GM12872 (cell line): ENCODE data around the gene HEPACAM2.

Experiments
- TF ChIP-seq, protein P1 (sequence below): IDR thresholded peaks from 3 replicates; pipeline ENCODE4 v1.5.1; 2011; ENCODE audit warnings: low read depth, mild to moderate bottlenecking, low read length, moderate library complexity; ENCODE audit not compliant: insufficient read depth

Gene HEPACAM2

DNA sequence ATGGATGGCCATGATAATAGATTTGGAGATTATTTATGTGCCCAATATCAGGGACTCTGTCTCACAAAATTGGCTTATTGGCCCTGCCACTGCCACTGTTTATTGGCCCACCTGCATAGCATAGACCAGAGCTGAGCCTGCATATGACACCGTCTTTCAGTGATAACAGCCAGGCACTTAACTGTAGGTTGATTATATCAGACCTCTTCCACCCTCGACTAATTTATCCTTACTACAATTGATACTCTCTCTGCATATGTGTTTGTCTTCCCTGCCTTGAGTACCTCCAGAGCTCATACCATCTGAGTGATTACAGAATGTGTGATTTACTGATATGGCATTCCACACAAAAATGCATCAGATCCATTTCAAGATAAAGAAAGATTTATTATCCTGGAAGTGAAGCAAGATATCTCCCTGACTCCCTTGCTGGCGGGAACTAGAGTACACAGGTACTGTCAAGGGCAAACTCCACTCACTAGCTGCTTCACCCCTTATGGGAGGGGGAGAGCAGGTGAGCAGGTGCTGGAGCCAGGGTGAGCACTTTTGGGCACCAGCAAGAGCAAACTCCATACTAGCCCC, 65.0 kb downstream of the HEPACAM2 start:
- TF ChIP-seq, protein P1, sequence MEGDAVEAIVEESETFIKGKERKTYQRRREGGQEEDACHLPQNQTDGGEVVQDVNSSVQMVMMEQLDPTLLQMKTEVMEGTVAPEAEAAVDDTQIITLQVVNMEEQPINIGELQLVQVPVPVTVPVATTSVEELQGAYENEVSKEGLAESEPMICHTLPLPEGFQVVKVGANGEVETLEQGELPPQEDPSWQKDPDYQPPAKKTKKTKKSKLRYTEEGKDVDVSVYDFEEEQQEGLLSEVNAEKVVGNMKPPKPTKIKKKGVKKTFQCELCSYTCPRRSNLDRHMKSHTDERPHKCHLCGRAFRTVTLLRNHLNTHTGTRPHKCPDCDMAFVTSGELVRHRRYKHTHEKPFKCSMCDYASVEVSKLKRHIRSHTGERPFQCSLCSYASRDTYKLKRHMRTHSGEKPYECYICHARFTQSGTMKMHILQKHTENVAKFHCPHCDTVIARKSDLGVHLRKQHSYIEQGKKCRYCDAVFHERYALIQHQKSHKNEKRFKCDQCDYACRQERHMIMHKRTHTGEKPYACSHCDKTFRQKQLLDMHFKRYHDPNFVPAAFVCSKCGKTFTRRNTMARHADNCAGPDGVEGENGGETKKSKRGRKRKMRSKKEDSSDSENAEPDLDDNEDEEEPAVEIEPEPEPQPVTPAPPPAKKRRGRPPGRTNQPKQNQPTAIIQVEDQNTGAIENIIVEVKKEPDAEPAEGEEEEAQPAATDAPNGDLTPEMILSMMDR, result no peak

DNA sequence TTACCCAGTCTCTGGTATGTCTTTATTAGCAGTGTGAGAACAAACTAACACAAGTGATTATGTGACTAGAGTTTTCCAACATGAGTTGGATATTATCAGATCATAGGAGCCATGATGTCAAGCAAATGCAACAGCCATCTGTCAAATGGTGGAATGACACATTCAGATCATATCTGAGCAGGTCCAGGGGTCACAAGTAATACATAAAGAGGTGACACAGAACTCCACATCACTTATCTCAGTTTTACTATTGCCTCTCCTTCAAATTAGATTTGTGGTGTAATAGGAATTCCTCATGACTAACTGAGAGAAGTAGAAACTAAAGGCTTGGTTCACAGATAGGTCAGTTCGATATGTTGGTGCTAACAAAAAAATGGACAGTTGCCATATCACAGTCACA, 65.9 kb downstream of the HEPACAM2 start:
- TF ChIP-seq, protein P1, result no peak

DNA sequence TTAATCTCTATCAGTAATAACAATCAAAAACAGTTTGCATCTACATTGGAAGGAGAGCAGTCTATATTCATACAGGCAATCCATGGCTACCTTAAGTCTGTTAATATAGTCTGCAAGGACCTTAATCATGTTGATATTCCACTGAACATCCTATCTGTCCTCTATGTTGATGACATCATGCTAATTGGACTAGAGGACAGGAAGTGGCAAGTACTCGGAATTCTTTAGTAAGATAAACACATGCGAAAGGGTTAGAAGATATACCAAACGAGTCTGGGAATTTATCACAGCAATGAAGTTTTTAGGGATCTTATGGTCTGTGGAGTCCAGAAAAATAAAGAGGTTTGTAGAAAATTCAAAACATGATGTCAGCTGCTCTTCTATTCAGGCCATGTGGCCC, 66.8 kb downstream of the HEPACAM2 start:
- TF ChIP-seq, protein P1, result no peak

DNA sequence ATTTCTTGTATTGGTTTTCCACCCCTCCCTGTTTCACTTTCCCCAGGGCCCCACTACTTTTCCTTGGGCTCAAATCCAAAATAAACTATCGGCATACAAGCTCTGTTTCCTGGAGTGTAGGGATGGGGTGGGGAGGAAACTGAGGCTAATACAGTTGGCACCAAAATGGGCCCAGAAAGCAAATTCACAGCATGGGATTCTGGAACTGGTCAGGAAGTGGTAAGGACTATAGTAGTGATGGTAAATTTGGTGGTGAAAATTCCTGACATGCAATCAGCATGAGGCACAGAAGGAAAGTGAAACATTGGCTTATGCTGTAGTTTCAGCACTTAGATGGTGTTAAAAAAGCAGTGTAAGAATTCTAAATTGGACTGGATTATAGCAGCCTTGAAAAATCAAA, 69.4 kb downstream of the HEPACAM2 start:
- TF ChIP-seq, protein P1, result no peak

- TF ChIP-seq, protein P1, result no peak
These were observed 76.0 kb downstream of the HEPACAM2 start for GRCh38 chr7:93150200-93150835.

GRCh38 chr7:93148727-93149126, 77.5 kb downstream of the HEPACAM2 start:
- TF ChIP-seq, protein P1, result no peak

- TF ChIP-seq, protein P1, result no peak
These were observed 78.1 kb downstream of the HEPACAM2 start, which contains the start of gene SAMD9L for GRCh38 chr7:93148144-93148543. SAMD9L (minus strand) TSS chr7:93148385; CDS start chr7:93135971, 12,414 bp downstream.
